Measurements from ENCODE around the gene UBAP1L.
"Not testable (repeated sequence)": the region's sequence is repeated elsewhere in the genome, so short reads cannot be mapped to it uniquely, and the experiment has no call there.

UBAP1L gene

DNA sequence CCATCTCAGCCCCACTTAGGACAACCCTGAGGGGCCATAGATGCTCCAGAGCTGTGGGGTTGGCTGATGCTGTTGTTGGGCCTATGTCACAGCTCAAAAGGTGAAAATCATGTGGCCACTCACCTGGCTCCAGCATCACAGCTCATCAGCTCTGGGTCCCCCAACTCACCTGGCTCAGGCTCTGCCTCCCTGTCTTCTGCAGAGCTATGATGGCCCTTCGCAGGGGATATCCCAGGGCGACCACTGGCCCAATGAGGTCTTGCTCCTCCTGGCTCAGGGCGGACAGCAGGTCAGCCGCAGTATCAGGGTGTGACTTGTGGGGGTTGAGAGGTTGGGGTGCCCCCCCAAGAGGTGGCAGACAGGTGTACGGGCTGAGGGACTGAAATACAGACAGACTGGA, 15.7 kb downstream of the UBAP1L start:
- FAIRE-seq: no peak

DNA sequence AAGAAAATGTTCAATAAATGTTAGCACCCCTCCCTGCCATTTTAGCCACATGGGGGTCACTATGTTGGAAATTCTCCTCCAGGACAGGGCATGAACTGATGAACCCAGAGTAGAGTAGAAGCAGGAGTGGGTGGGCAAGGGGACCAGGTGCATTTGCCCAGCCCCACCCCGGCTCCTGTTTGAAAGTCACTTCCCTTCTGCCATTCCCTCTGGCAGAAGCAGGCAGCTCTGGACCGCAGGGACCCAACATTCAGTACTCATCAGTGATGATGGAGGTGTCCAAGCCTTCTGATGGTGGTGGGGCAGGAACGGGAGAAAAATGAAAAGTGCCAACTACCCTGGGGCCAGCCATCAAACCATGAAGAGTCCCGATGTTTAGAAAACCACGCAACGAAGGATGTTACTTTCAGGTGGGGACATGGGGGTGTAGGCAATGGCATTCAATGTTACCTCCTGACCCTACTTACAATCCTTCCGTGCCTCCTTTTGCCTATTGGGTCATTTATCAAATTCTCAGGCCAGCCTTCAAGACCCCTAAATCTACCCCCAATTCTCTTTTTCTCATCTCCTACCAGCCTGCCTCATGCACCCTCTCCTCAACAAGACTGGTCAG, 17.2 kb downstream of the UBAP1L start:
- FAIRE-seq: no peak

DNA sequence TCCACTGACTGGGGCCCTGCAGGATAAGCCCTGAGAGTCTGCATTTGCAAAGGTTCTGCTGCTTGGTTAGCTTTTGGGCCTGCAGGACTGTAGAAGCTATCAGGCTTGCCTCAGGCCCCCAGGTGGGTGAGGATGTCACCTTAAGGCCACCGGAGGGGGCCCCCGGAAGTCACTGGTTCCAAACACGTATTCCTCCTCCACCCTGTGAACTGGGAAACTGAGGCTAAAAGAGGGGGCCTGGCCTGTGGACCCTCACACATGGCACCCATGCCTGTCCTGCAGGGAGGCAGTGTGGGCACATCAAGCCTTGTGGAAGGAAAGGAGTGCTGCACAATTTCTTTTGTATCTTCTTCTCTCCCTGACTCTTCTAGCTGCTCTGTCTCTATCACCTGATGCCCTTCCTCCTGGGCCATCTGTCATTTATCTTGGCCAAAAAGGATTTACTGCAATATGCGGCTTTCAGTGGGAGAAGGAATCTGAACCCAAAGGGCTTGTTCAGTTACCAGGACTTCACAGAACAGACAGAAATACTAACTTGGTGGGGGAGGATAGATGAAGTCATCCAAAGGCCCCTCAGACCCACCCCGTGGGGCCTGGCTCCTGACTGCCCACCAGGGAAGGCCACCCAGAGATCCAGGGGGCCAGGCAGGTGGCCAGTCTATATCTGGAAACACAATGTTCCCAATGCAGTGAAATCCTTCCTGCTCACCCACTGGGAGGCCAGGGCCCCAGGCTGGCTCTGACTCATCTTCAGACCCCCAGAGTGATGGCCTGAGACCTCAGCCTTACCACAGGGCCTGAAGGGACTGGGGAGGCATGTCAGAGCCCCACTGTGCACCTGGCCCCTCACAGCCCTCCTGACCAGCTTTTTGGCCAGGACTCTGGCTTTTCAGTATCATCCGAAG, 18.3 kb downstream of the UBAP1L start:
- no peak for FAIRE-seq

DNA sequence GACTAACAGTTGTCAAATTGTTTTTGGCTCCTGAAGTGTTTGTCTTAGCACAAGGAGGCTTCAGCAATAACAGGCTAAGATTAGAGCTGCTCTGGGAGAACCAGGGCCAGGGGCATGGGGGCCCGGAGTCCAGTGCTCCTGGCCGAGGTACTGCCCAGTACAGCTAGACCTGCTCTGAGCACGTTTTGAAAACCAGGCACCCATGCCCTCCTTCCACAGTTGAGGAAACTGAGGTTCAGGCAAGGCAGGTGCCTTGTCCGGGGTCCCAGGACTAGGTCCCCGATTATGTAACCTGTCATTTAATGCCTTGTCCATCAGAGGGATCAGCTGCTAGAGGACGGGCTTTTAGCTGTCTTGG, 19.3 kb downstream of the UBAP1L start:
- no peak for FAIRE-seq

DNA sequence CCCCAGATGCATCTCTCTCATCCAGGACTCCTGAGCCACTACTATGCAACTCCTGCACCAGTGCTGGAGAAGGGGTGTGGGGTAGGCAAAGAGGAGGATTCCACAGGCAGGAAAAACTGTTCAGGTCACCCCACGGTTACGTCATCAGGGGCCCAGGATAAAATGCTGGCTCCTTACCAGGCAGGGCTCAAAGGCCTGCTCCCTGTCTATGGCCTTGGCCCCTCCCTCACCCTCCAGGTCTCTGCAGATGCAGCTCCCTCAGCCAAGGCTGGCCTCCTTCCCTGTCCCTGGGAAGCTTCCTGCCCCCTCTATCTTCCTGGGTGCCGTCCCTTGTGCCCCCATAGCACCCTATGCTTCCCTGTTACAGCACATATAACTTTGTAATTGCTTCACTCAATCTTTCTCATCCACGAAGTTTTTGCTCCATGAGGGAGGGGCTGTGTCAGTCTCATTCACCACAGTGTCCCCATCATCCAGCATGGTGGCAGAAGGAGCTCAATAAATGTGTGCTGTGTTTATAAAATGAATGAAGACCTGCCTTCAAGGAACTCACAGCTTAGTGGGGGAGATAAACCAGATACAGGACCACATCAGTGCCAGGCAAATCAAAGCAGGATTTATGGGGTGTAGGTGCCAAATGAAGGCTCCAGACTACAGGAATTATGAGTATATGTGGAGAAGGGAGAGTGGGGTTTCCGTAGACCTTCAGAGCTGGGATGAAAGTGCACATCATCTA, 19.8 kb downstream of the UBAP1L start:
- no peak for FAIRE-seq

DNA sequence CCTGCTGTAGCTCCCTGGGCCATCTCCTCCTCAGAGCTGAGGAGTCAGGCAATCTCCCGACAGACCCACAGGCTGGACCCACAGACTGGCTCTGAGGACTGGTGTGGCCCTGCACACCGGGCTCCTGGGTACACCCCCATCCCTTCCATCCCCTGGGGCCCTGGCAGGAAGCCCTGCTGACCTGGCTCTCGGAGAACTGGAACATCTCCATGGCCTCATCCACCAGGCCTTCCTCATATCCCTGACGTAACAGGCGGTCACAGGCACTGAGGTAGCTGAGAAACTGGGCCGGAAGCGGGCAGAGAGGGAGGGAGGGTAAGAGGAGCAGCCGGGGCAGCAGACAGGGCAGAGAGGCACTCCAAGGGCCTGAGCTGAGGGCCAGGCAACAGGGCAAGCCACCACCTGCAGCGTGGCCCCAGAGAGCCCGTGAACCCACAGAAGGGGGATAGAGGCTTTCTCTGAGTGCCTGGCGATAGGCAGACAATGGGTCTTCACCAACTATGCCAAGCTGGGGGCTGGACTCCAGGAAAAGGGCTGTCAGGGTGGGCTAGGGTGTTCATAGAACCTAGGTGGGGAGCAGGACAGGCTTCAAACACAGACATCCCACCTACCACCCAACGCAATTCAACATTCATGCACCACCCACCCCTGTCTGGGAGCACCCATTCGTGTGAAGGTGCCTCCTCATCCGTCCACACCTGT, 20.6 kb downstream of the UBAP1L start:
- no peak for FAIRE-seq

DNA sequence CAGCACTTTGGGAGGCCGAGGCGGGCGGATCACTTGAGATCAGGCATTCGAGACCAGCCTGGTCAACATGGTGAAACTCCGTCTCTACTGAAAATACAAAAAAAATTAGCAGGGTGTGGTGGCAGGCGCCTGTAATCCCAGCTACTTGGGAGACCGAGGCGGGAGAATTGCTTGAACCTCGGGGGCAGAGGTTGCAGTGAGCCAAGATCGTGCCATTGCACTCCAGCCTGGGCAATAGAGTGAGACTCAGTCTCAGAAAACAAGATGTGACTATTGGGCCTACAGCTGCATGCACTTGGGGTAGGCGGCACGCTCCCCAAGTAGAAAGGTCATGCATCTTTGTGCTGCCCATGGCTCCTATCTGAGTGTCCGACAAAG, 21.2 kb downstream of the UBAP1L start:
- not testable (repeated sequence) for FAIRE-seq

DNA sequence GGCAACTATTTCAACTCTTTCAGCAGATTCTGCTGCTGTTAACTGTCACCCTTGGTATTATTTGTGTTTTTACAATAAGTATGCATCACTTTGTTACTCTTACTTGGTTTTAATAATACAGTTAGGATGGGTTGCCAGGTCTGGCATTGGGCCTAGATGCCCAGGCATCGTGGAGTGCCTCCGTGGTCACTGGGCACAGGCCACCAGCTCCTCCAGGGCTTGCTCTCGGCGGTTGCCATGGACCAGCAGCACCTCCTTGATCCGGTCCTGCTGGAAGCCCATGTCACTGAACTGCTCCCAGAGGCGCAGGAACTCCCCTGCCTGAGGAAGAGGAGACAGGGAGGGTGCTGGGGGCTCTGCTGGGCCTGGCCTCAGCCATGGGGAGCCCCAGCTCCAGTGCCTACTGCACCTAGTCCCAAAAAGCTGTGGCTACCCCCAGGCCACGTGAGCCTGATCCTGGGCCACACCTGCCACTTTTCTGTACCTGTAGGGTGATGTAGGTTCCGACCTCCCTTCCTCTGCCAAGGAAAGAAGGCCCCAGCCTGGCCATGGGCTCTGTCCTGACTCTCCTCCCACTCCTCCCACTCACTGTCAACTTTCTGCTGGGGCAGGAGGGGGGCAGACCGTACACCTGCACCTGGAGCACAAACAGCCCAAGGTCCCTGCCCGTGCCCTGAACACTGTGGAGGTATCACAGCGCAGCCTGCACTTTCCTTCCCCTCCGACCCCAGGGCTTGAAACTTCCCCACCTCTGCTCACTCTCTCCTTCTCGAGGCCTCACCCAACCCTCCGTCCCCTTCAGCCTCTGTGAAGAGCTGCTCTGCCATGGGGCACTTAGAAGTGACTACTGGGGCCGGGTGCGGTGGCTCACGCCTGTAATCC, 21.8 kb downstream of the UBAP1L start:
- FAIRE-seq: no peak

DNA sequence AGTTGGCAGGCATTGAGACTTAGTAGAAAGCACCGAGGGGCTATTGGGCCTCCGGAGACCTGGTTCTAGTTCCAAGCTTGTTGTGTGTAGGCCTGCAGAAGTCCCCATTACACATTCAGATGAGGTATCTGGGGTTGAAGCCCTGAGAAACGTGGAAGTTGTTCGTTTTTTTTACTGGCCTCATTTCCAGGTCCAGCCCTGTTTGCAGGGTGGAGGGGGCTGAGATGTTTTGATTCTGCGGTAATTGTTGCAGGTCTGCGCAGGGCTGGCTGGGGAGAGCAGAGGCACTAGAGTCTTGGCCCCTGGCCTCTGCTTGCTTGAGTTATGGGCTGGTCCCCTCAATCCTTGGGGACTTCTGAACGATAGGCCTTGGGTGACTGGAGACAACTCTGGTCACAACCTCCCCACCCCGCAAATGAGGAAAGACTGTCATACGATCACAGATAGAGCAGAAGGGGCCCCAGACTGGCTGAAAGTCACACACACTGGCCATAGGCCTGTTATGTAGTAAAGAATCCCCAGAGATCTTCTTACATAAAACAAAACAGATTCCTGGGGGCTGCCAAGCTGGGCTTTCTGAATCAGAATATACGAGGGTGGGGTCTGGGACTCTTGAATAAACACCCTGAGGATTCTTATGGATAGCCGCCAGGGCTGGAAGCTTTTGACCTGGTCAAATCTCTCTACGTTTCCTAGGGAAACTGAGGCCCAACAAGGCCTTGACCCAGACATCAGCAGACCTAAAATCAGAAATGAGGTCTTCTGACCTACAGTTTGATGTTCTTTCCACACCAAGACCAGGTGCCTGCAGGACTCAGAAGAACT, 22.8 kb downstream of the UBAP1L start:
- no peak for FAIRE-seq

DNA sequence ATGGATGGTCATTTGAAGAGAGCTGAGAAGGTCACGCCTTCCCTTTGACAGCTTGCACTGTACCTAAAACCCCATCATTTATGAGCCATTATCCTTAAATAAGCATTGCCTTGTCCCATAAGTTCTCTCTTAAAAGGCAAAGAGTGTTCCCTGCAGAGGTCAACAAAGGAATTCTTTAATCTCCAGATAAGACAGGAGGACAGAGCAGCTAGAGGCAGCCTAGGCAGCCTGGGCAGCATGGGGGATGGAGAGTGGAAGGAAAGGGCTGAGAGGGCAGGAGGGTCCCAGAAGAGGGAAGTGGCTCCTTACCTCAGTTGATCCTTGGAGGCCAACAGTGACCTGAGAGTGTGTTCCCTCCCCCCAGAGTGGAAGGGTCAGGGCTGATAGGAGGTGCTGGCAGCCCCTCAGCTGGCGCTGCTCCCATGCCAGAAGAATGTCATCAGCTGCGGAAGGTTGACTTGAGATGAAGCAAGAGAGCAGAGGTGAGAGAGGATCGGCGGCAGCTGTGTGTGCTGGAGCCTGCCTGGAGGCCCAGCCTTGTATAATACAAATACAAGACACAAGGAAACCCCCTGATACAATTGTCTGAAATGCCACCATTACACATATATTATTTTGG, 25.7 kb downstream of the UBAP1L start:
- no peak for FAIRE-seq

DNA sequence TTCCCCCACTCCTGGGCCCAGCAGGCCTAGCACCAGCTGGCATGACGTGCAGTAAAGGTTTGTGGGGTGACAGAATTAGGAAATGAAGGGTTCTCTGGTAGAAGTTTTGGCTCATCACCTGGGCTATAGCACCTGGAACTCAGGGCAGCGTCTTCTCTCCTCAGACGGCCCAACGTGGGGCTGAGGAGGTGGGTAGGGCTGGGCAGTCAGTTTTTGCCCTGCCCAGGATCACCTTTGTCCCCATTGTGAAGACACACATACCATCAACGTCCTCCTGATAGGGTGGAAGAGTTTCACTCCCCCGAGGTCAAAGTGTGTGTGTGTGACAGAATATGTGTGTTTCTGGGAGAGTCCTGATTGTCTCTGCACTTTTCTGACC, 26.4 kb downstream of the UBAP1L start:
- FAIRE-seq: no peak

DNA sequence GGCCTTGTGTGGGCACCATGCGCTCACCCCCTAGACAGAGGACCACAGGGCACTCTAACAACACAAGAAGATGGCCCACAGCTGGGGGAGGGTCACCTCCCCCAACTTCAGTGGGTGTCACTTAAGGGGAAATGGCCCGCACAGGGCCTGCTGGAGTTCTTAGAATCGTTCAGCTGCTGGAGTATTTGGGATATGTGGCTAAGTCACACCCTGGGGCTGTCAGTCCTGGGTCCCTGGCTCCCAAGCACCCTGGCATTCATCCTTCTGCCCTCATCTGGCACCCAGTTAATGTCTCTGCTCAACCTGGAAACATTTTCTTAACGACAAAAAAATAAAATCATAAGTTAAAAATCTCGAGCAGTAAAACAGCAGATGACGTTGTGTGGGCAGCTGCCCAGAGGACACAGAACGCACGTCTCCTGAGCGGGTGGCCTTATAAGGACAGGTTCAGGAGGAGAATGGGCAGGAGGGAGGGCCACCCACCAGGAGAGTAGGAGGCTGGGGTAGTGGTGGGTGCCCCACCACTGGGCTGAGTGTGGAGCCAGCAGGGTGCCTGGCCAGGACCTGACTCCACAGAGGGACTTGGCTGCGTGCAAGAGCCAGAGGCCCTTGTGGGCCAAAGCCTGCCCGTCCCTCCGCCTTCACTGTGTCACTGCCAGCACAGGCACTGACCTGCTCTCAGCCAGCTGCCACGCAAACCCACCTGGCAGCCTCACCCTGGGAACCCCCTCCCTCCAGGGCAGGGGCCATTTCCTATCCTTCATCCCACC, 26.9 kb downstream of the UBAP1L start:
- no peak for FAIRE-seq

DNA sequence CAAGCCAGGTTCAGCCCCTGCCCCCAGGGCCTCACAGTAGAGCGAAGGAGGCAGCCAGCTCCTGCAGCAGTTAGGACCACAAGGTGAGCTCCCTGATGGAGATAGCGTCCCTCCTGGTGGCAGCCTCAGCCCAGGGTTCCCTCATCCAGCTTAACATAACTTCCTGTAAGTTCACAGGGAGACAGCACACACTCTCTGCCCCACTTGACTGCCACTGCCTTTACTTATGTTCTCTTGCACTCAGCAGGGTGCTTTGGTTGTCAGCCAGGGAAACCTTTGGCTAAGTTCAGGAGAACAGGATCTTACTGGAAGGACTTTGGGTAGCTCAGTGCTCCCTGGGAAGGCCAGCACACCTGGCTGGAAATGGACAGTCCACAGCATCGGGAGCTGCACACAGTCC, 27.6 kb downstream of the UBAP1L start:
- no peak for FAIRE-seq

DNA sequence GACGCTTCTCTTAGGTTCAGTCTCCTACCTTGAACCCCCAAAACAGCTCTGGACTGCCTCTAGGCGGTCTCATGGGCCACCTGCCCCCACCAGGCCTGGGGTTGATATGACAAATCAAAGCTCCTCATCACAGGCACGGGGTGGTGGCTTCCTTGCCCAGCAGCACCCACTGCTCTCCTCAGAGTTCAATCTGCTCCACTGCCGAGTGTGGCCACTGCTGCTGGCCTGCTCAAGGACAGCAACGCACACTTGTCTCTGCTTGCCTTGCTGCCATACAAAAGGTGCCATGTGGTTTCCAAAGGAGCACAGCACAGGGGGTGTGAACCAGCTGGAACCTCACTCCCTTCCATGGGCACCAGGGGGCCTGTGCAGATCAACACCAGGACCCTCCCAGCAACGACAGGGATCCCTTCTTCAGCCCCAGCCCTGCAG, 28.3 kb downstream of the UBAP1L start:
- FAIRE-seq: no peak

DNA sequence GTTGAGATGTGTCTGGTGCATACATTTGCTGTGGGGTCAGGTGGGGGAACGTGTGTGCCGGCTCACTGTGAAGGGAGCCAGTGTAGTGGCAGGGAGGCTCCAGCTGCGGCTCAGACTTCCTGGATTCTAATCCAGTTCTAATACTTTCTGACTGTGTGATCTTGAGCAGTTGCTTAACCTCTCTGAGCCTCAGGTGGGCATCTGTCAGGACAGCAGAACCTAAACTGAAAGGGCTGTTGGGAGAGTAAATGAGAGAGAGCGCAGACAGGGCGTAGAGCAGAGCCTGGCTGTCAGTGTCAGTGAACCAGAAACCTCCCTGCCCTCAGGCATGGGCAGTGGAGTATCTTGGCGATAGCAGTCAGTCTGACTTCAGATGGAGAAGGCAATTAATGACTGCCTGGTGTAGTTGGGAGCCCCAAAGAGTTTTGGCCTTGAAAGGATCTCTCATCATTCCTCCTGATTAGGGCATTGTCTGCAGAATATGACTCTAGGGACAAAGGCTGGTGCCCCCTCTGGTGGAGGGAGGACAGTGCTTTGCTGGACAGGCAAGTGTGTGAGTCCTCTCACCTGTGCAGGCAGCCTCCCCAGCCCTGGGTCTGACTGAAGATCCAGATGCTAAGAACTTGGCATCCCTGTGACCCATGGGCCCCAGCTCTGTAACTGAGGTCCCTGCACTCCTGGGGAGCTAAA, 28.9 kb downstream of the UBAP1L start:
- FAIRE-seq: no peak

DNA sequence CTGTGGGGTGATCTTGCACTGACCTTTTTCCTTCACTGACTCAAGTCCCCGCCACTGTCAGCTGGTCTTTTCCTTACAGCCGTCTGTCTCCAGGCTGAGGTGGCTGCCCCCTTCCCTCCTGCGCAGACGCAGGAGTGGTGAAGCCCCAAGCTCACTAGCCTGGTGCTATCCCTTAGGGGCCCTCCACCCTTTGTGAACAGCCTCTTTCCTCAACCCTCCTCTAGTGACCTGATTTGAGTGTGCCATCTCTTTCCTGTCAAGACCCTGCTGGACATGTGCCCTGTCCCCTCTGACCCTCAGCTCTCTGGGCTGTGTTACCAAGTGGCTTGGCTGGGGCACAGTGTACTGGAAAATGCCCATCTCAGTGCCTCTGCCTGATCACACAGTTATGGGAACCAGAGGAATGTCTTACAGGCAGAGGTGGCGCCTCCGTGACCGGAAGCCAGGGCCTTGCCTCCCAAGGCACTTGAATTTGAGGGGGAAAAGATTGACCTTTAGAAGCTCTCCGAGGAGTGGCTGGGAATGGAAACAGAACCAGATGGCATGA, 29.7 kb downstream of the UBAP1L start:
- FAIRE-seq: no peak

DNA sequence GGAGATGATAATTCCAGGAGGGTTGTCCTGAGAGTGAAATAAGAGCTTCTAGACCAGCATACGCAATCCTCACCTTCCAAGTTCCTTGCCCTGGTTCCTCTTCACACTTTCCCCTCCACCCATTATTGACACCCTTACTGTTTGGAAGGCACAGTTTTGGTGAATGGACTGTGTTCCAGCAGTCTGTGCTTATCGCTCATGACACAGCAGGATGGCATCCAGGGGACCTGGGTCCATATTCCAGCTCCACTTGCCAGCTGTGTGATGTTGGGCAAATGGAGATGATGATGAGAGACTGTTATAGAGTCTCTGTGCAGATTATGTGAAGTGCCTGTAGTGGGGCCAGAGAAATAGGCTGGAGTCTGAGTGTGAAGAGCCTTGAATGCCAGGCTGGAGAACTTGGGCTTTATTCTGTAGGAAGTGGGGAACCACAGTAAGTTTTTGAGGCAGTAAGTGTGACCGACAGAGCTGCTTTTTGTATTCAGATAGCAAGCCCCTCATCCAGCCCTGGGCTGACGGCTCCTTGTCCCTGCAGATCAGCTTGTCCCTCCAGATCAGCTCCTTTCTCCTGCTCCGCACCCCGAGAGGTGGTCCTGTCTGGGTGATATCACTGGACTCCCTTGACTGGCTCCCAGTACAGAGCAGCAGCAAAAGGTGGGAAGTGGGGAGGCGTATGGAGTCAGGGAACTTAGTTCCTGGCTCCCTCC, 30.3 kb downstream of the UBAP1L start:
- FAIRE-seq: no peak

DNA sequence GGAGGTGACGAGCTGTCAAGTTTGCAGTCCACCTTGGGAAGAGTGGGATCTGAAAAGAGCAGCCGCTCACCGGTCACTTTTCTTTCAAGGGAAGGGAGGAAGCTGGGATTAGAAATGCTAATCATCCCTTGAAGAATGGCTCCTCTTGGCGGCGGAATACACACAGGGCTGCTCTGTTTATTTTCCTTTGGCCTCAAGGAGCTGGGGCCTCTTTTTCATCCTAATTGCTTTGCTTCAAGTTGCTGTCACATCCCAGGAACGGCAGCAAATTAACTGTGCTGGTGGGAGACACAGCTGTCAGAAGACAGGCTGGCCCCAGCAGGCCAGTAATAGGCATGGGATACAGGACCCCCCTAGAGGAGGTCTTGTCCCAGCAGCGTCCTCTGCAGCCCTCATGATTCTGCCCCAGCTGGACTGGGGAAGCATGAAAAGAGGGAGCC, 31.7 kb downstream of the UBAP1L start:
- FAIRE-seq: no peak

All from islet of Langerhans (tissue), 1 donor.